Endodermal cell (in vitro differentiated cells): ENCODE data around the gene LEKR1. TPM values are rescaled to one million over a fixed set of nuclear protein-coding genes. Genes with fewer than 3 reads are reported as not detected.
"Not testable (repeated sequence)": the region's sequence is repeated elsewhere in the genome, so short reads cannot be mapped to it uniquely, and the experiment has no call there.

ENCODE experiments used
- DNase-seq: peaks from one replicate; pipeline ENCODE4 v3.0.0-alpha.2; 2017
- H3K27ac ChIP-seq: 2 replicates; pipeline ENCODE4 v1.5.1; 2013; ENCODE audit warnings: mild to moderate bottlenecking, low read depth, low read length, moderate library complexity
- H3K27me3 ChIP-seq: 2 replicates; pipeline ENCODE4 v1.6.1; 2013; ENCODE audit warnings: mild to moderate bottlenecking, low read length, moderate library complexity; ENCODE audit not compliant: insufficient read depth, control insufficient read depth, poor library complexity, severe bottlenecking
- H3K36me3 ChIP-seq: 2 replicates; pipeline ENCODE4 v1.7.0; 2013; ENCODE audit warnings: mild to moderate bottlenecking, low read length, moderate library complexity; ENCODE audit not compliant: control insufficient read depth, insufficient read depth
- H3K4me1 ChIP-seq: one replicate; pipeline ENCODE4 v1.7.0; 2013; ENCODE audit warnings: low read length; ENCODE audit not compliant: control insufficient read depth, insufficient read depth
- H3K4me3 ChIP-seq: 2 replicates; pipeline ENCODE4 v1.5.1; 2013; ENCODE audit warnings: mild to moderate bottlenecking, low read length, moderate library complexity
- H3K9ac ChIP-seq: 2 replicates; pipeline ENCODE4 v1.6.1; 2013; ENCODE audit warnings: mild to moderate bottlenecking, low read length, moderate library complexity; ENCODE audit not compliant: poor library complexity, severe bottlenecking; ENCODE audit errors: extremely low read depth
- H3K9me3 ChIP-seq: 2 replicates; pipeline ENCODE4 v1.6.1; 2013; ENCODE audit warnings: mild to moderate bottlenecking, low read length, moderate library complexity; ENCODE audit not compliant: control insufficient read depth
- H3K27ac Mint-ChIP-seq: 2 replicates; pipeline ENCODE4 v1.8.0; 2020; ENCODE audit warnings: mixed read lengths
- H3K27me3 Mint-ChIP-seq: 2 replicates; pipeline ENCODE4 v1.8.0; 2021; ENCODE audit warnings: mild to moderate bottlenecking, mixed read lengths; ENCODE audit not compliant: insufficient read depth
- H3K36me3 Mint-ChIP-seq: 2 replicates; pipeline ENCODE4 v1.8.0; 2020; ENCODE audit warnings: low read depth, mixed read lengths
- H3K4me1 Mint-ChIP-seq: 2 replicates; pipeline ENCODE4 v1.8.0; 2020; ENCODE audit warnings: mixed read lengths
- H3K4me3 Mint-ChIP-seq: 2 replicates; pipeline ENCODE4 v1.8.0; 2020; ENCODE audit warnings: mild to moderate bottlenecking, moderate library complexity, mixed read lengths
- H3K9me3 Mint-ChIP-seq: 2 replicates; pipeline ENCODE4 v1.8.0; 2020; ENCODE audit warnings: mild to moderate bottlenecking, mixed read lengths
- WGBS, 2 experiments: methylation state at CpG; one replicate each; pipeline versions ENCODE4 v1.1.5 to v1.1.7; 2013; ENCODE audit warnings: missing lambda C conversion rate in 2 of 2, mixed read lengths in 1 of 2; ENCODE audit not compliant: insufficient coverage in 1 of 2, insufficient read length in 1 of 2; 5-methylcytosine and 5-hydroxymethylcytosine counted together
- total RNA-seq, 2 donors: library from RNA; stranded (reverse); fragmentation: NEBNext Ultra II Directional in 1 of 2; extraction: Animal tissue kit (Norgen Biotek cat#: 25700) in 1 of 2; gene quantifications; 2 replicates in 1 of 2; 3 replicates in 1 of 2; pipeline ENCODE4 v1.2.1, GENCODE V29; 2021
- TF ChIP-seq, protein P1 (sequence below): fragments of 200-600 bp; sonication (generic); conservative IDR thresholded peaks from 2 replicates; pipeline ENCODE4 v1.5.0; 2021; ENCODE audit warnings: antibody characterized with exemption, mild to moderate bottlenecking

The LEKR1 gene
- total RNA-seq, 2 donors from 2014 or later, result 1.0 to 1.2 TPM

DNA sequence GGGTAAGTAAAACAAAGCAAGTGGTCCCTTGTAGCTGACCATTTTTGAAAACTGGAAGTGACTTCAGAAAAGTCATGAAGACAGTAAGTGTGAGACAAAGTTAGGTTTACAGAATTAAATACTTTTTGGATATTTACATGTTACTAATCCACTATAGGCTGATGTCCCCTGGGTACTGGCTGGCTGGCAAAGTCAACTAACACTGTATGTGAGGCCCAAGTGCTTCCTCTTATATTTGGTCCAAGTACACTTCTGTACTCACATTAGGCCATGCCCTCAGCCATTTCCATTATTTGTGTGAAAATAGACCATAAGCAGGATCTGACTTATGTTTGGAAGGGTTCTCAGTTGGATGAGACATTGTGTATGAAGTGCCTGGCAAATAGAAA, 5.5 kb upstream of the LEKR1 start:
- Mint-ChIP-seq H3K36me3 (peaks cover 7% of the 10 kb centered on the region), H3K4me1 (peaks cover 14% of the 10 kb centered on the region), H3K9me3 (peaks cover 12% of the 10 kb centered on the region), H3K27me3 (peaks cover 41% of the 10 kb centered on the region), H3K4me3 (no peak overlapping the region), H3K27ac (no peak overlapping the region)
- TF ChIP-seq, protein P1, sequence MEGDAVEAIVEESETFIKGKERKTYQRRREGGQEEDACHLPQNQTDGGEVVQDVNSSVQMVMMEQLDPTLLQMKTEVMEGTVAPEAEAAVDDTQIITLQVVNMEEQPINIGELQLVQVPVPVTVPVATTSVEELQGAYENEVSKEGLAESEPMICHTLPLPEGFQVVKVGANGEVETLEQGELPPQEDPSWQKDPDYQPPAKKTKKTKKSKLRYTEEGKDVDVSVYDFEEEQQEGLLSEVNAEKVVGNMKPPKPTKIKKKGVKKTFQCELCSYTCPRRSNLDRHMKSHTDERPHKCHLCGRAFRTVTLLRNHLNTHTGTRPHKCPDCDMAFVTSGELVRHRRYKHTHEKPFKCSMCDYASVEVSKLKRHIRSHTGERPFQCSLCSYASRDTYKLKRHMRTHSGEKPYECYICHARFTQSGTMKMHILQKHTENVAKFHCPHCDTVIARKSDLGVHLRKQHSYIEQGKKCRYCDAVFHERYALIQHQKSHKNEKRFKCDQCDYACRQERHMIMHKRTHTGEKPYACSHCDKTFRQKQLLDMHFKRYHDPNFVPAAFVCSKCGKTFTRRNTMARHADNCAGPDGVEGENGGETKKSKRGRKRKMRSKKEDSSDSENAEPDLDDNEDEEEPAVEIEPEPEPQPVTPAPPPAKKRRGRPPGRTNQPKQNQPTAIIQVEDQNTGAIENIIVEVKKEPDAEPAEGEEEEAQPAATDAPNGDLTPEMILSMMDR, result no peak
- Histone ChIP-seq H3K9ac (no peak overlapping the region), H3K36me3 (no peaks in the 10 kb centered on the region), H3K27me3 (peaks cover 18% of the 10 kb centered on the region), H3K9me3 (peaks cover 6% of the 10 kb centered on the region), H3K4me1 (peaks cover 2% of the 10 kb centered on the region), H3K27ac (no peak overlapping the region), H3K4me3 (no peak overlapping the region)
- DNase-seq, result no peak

- peaks cover 22% of the 10 kb centered on the region for H3K4me1 Mint-ChIP-seq
- H3K27me3 ChIP-seq, result peaks cover 18% of the 10 kb centered on the region
- WGBS, 2 experiments, result 97 to 100% methylated on average over 6 to 32 of the region's 32 CpGs
These were observed 3.4 kb upstream of the LEKR1 start for GRCh38 chr3:156822626-156823260.

DNA sequence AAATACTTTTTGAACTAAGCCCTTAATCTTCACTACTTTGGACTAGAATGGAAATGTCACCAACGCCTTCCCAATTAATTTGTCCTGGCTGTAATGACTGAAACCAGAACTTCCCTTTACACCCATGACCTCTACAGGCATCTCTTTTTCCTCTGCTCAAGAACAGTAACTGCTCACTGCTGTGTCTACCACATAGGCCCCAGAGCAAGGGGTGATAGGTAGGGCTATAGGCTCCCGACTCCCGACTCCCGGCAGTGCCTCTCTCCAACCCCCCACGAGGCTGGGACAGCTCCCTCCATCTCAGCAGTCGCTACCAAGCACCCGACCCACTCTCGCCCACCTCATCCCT, 384 bp upstream of the LEKR1 start:
- Histone ChIP-seq H3K4me1 (no peaks in the 10 kb centered on the region), H3K27ac (peak overlapping the region; percentile 32), H3K27me3 (peaks cover 16% of the 10 kb centered on the region), H3K4me3 (peak overlapping the region; percentile 74), H3K36me3 (no peaks in the 10 kb centered on the region), H3K9me3 (peaks cover 6% of the 10 kb centered on the region), H3K9ac (no peak overlapping the region)
- Mint-ChIP-seq H3K4me3 (peak overlapping the region; percentile 72), H3K27me3 (peaks cover 47% of the 10 kb centered on the region), H3K36me3 (peaks cover 7% of the 10 kb centered on the region), H3K9me3 (peaks cover 12% of the 10 kb centered on the region), H3K4me1 (peaks cover 20% of the 10 kb centered on the region), H3K27ac (peak overlapping the region; percentile 94)
- 50 to 100% methylated on average over 1 to 8 of the region's 8 CpGs for WGBS, 2 experiments
- TF ChIP-seq, protein P1, result no peak
- DNase-seq, result no peak

More at GRCh38 chr3:156822626-156823260, 3.4 kb upstream of the LEKR1 start:
- Mint-ChIP-seq H3K27me3 (peaks cover 33% of the 10 kb centered on the region), H3K9me3 (peaks cover 12% of the 10 kb centered on the region)
- not testable (repeated sequence) for H3K4me3 Mint-ChIP-seq, H3K36me3 Mint-ChIP-seq, DNase-seq, H3K36me3 ChIP-seq, H3K27ac ChIP-seq, H3K9ac ChIP-seq, H3K4me1 ChIP-seq, H3K27ac Mint-ChIP-seq, H3K9me3 ChIP-seq, H3K4me3 ChIP-seq
